HFF-Myc (cell line): ENCODE data around the gene SRSF2.

Experiments
- DNase-seq: peaks from one replicate; pipeline ENCODE4 v3.0.0-alpha.2; 2011; ENCODE audit warnings: low read depth; ENCODE audit errors: extremely low read depth
- H3K4me3 ChIP-seq: replicated peaks from 2 replicates; pipeline ENCODE4 v1.5.1; 2011; ENCODE audit warnings: low read depth, mild to moderate bottlenecking, control low read depth, low read length
- CTCF ChIP-seq: IDR thresholded peaks from 2 replicates; pipeline ENCODE4 v1.5.1; 2012; ENCODE audit warnings: mild to moderate bottlenecking, low read depth, low read length, control low read depth; ENCODE audit errors: missing control alignments

SRSF2 gene

GRCh38 chr17:76718516-76718915, 18.6 kb downstream of the SRSF2 start:
- no peak overlapping the region for H3K4me3 ChIP-seq
- DNase-seq = no peak
- TF ChIP-seq CTCF = no peak

- no peak overlapping the region for H3K4me3 ChIP-seq
- TF ChIP-seq CTCF = no peak
- no peak for DNase-seq
These were observed 20.3 kb downstream of the SRSF2 start for GRCh38 chr17:76716839-76717215.

GRCh38 chr17:76716146-76716838, 20.8 kb downstream of the SRSF2 start:
- DNase-seq = peak; percentile 56
- H3K4me3 ChIP-seq = no peak overlapping the region
- no peak for TF ChIP-seq CTCF

- TF ChIP-seq CTCF = no peak
- no peak for DNase-seq
- no peak overlapping the region for H3K4me3 ChIP-seq
These were observed 21.7 kb downstream of the SRSF2 start for GRCh38 chr17:76715496-76715830.

- H3K4me3 ChIP-seq = no peak overlapping the region
- no peak for DNase-seq
These were observed 22.2 kb downstream of the SRSF2 start for GRCh38 chr17:76714822-76715495.

GRCh38 chr17:76714336-76714735, 22.8 kb downstream of the SRSF2 start:
- TF ChIP-seq CTCF = no peak
- no peak for DNase-seq

More at GRCh38 chr17:76714822-76715495, 22.2 kb downstream of the SRSF2 start:
- peak; percentile 85 for TF ChIP-seq CTCF

More at GRCh38 chr17:76714336-76714735, 22.8 kb downstream of the SRSF2 start:
- no peak overlapping the region for H3K4me3 ChIP-seq
